ENCODE results near the gene PI4K2B.
"Not testable (repeated sequence)": the region's sequence is repeated elsewhere in the genome, so short reads cannot be mapped to it uniquely, and the experiment has no call there.

The PI4K2B gene

DNA sequence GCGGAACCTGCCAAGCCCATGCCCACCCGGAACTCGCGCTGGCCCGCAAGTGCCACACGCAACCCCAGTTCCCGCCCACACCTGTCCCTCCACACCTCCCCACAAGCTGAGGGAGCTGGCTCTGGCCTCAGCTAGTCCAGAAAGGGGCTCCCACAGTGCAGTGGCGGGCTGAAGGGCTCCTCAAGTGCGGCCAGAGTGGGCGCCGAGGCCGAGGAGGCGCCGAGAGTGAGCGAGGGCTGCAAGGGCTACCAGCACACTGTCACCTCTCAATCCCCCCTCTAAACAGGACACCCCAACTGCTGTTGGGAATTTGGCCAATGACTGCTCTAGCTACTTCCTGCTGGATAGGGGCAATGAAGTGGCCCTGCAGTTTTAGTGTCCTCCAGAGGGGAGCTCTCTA is 5.7 kb downstream of the PI4K2B start:
- H3K4me3 ChIP-seq (ENCODE audit: low read depth in 1 of 2, low read length in 2 of 2); H3K9ac ChIP-seq (ENCODE audit: low read depth in 1 of 2, low read length in 2 of 2); H3K9me3 ChIP-seq (ENCODE audit: control insufficient read depth in 1 of 2, low read length in 2 of 2); H3K36me3 ChIP-seq (ENCODE audit: control insufficient read depth in 1 of 2, insufficient read depth in 2 of 2, low read length in 2 of 2); H3K27ac ChIP-seq (ENCODE audit: low read depth, low read length); H3K27me3 ChIP-seq (ENCODE audit: control insufficient read depth in 1 of 2, insufficient read depth in 2 of 2, low read length in 2 of 2); H3K4me1 ChIP-seq (ENCODE audit: control insufficient read depth in 1 of 2, insufficient read depth in 2 of 2, low read length in 2 of 2): not testable (repeated sequence)

DNA sequence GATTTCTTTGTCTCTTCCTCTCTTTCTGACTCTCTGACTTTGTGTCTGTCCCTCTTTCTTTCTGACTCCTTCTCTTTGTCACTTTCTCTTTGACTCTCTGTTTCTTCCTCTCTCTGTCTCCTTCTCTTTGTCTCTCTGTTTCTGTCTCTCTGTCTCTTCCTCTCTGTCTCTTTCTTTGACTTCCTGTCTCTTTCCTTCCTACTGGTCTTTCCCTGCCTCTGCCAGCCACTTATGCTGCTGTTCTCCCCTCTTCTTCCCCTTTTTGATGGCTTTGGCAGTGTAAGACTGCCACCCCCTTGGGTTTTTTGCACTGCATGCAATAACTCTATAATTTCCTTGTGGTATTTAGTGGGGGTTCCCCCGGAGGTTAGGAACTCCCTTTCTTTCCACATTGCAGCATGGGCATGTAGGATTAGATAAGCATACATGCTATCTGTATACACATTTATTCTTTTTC is 6.9 kb downstream of the PI4K2B start:
- not testable (repeated sequence) for H3K9ac ChIP-seq (ENCODE audit: low read depth in 1 of 2, low read length in 2 of 2); H3K27me3 ChIP-seq (ENCODE audit: control insufficient read depth in 1 of 2, insufficient read depth in 2 of 2, low read length in 2 of 2); H3K36me3 ChIP-seq (ENCODE audit: control insufficient read depth in 1 of 2, insufficient read depth in 2 of 2, low read length in 2 of 2); H3K9me3 ChIP-seq (ENCODE audit: control insufficient read depth in 1 of 2, low read length in 2 of 2); H3K27ac ChIP-seq (ENCODE audit: low read depth, low read length); H3K4me1 ChIP-seq (ENCODE audit: control insufficient read depth in 1 of 2, insufficient read depth in 2 of 2, low read length in 2 of 2); H3K4me3 ChIP-seq (ENCODE audit: low read depth in 1 of 2, low read length in 2 of 2)

DNA sequence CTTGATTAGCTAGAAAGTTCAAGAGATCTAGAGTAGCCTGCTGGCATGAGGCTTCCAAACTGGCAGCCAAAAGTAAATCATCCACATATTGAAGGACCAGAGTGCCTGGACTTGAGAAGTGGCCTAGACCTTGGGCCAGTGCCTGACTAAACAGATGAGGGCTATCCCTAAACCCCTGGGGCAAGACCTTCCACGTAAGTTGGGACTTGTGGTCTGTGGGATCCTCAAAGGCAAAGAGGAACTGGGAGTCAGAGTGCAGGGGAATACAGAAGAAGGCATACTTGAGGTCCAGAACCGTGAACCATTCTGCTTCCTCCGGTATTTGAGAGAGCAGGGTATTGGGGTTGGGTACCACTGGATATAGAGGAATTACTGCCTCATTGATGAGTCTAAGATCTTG is 8.4 kb downstream of the PI4K2B start:
- not testable (repeated sequence) for H3K4me3 ChIP-seq (ENCODE audit: low read depth in 1 of 2, low read length in 2 of 2); H3K27ac ChIP-seq (ENCODE audit: low read depth, low read length); H3K36me3 ChIP-seq (ENCODE audit: control insufficient read depth in 1 of 2, insufficient read depth in 2 of 2, low read length in 2 of 2); H3K9me3 ChIP-seq (ENCODE audit: control insufficient read depth in 1 of 2, low read length in 2 of 2); H3K27me3 ChIP-seq (ENCODE audit: control insufficient read depth in 1 of 2, insufficient read depth in 2 of 2, low read length in 2 of 2); H3K9ac ChIP-seq (ENCODE audit: low read depth in 1 of 2, low read length in 2 of 2); H3K4me1 ChIP-seq (ENCODE audit: control insufficient read depth in 1 of 2, insufficient read depth in 2 of 2, low read length in 2 of 2)

DNA sequence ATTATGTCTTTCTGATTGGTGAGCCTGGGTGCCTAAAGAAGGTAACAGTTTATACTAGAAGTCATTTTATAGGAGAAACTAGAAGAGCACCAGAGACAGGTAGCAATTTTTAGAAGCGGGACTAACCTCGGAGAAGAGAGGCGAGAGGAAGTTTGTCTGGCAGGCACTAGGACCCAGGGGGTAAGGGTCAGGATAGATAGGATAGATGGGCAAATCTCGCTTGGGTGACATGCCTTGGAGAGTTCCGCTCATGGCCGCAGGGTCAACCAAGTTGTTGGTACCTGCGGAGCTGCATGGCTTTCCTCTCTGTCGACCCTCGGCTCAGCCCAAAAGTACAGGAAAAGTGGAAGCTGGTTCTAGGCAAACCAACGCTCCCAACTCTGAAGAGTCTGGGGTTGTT is 11.3 kb downstream of the PI4K2B start:
- Histone ChIP-seq H3K4me1 (ENCODE audit: control insufficient read depth in 1 of 2, insufficient read depth in 2 of 2, low read length in 2 of 2) (no peaks in the 10 kb centered on the region), H3K36me3 (ENCODE audit: control insufficient read depth in 1 of 2, insufficient read depth in 2 of 2, low read length in 2 of 2) (peaks cover 0 to 9% of the 10 kb centered on the region in 2 donors), H3K27me3 (ENCODE audit: control insufficient read depth in 1 of 2, insufficient read depth in 2 of 2, low read length in 2 of 2) (no peaks in the 10 kb centered on the region), H3K27ac (ENCODE audit: low read depth, low read length) (no peak overlapping the region), H3K9ac (ENCODE audit: low read depth in 1 of 2, low read length in 2 of 2) (no peak overlapping the region), H3K4me3 (ENCODE audit: low read depth in 1 of 2, low read length in 2 of 2) (no peak overlapping the region), H3K9me3 (ENCODE audit: control insufficient read depth in 1 of 2, low read length in 2 of 2) (no peaks in the 10 kb centered on the region)

DNA sequence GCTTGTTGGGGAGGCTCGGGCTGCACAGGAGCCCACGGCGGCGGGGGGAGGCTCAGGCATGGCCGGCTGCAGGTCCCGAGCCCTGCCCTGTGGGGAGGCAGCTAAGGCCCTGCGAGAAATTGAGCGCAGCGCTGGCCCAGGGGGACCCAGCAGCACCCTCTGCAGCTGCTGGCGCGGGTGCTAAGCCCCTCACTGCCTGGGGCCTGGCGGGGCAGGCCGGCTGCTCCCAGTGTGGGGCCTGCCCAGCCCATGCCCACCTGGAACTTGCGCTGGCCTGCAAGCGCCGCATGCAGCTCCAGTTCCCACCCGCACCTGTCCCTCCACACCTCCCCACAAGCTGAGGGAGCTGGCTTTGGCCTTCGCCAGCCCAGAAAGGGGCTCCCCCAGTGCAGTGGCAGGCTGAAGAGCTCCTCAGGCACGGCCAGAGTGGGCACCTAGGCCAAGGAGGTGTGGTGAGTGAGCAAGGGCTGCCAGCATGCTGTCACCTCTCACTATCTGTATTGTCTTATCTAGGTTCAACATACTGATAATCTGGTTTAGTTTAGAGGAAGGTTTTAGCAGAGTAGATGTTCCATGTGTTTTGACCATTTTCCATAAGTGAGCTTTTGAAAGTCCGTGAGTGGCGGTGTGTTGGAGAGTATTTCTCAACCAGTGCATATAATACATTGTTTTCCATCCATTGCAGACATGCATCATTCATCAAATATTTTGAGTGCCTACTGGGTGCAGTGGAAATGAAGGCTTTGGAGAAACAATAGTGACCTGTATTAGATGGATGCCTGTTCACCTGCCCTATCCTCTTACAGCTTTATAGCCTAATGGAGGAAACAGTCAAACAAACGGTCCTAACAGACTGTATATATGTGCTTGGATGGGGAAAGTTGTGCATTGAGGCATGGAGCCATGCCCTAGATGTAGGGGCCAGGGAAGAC is 13.1 kb downstream of the PI4K2B start:
- Histone ChIP-seq H3K27me3 (ENCODE audit: control insufficient read depth in 1 of 2, insufficient read depth in 2 of 2, low read length in 2 of 2) (no peaks in the 10 kb centered on the region), H3K9ac (ENCODE audit: low read depth in 1 of 2, low read length in 2 of 2) (no peak overlapping the region), H3K4me3 (ENCODE audit: low read depth in 1 of 2, low read length in 2 of 2) (no peak overlapping the region), H3K9me3 (ENCODE audit: control insufficient read depth in 1 of 2, low read length in 2 of 2) (no peaks in the 10 kb centered on the region), H3K36me3 (ENCODE audit: control insufficient read depth in 1 of 2, insufficient read depth in 2 of 2, low read length in 2 of 2) (peaks cover 0 to 9% of the 10 kb centered on the region in 2 donors), H3K4me1 (ENCODE audit: control insufficient read depth in 1 of 2, insufficient read depth in 2 of 2, low read length in 2 of 2) (no peaks in the 10 kb centered on the region), H3K27ac (ENCODE audit: low read depth, low read length) (no peak overlapping the region)

DNA sequence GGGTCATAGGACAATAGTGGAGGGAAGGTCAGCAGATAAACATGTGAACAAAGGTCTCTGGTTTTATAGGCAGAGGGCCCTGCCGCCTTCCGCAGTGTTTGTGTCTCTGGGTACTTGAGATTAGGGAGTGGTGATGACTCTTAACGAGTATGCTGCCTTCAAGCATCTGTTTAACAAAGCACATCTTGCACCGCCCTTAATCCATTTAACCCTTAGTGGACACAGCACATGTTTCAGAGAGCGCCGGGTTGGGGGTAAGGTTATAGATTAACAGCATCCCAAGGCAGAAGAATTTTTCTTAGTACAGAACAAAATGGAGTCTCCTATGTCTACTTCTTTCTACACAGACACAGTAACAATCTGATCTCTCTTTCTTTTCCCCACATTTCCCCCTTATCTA is 15.0 kb downstream of the PI4K2B start:
- H3K36me3 ChIP-seq (ENCODE audit: control insufficient read depth in 1 of 2, insufficient read depth in 2 of 2, low read length in 2 of 2); H3K27me3 ChIP-seq (ENCODE audit: control insufficient read depth in 1 of 2, insufficient read depth in 2 of 2, low read length in 2 of 2); H3K4me3 ChIP-seq (ENCODE audit: low read depth in 1 of 2, low read length in 2 of 2); H3K9me3 ChIP-seq (ENCODE audit: control insufficient read depth in 1 of 2, low read length in 2 of 2); H3K27ac ChIP-seq (ENCODE audit: low read depth, low read length); H3K9ac ChIP-seq (ENCODE audit: low read depth in 1 of 2, low read length in 2 of 2); H3K4me1 ChIP-seq (ENCODE audit: control insufficient read depth in 1 of 2, insufficient read depth in 2 of 2, low read length in 2 of 2): not testable (repeated sequence)

DNA sequence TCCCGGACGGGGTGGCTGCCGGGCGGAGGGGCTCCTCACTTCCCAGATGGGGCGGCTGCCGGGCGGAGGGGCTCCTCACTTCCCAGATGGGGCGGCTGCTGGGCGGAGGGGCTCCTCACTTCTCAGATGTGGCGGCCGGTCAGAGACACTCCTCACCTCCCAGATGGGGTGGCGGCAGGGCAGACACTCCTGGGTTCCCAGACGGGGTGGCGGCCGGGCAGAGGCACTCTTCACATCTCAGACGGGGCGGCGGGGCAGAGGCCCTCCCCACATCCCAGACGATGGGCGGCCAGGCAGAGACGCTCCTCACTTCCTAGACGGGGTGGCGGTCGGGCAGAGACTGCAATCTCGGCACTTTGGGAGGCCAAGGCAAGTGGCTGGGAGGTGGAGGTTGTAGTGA is 15.7 kb downstream of the PI4K2B start:
- H3K9ac ChIP-seq (ENCODE audit: low read depth in 1 of 2, low read length in 2 of 2); H3K36me3 ChIP-seq (ENCODE audit: control insufficient read depth in 1 of 2, insufficient read depth in 2 of 2, low read length in 2 of 2); H3K4me1 ChIP-seq (ENCODE audit: control insufficient read depth in 1 of 2, insufficient read depth in 2 of 2, low read length in 2 of 2); H3K4me3 ChIP-seq (ENCODE audit: low read depth in 1 of 2, low read length in 2 of 2); H3K27me3 ChIP-seq (ENCODE audit: control insufficient read depth in 1 of 2, insufficient read depth in 2 of 2, low read length in 2 of 2); H3K27ac ChIP-seq (ENCODE audit: low read depth, low read length); H3K9me3 ChIP-seq (ENCODE audit: control insufficient read depth in 1 of 2, low read length in 2 of 2): not testable (repeated sequence)

DNA sequence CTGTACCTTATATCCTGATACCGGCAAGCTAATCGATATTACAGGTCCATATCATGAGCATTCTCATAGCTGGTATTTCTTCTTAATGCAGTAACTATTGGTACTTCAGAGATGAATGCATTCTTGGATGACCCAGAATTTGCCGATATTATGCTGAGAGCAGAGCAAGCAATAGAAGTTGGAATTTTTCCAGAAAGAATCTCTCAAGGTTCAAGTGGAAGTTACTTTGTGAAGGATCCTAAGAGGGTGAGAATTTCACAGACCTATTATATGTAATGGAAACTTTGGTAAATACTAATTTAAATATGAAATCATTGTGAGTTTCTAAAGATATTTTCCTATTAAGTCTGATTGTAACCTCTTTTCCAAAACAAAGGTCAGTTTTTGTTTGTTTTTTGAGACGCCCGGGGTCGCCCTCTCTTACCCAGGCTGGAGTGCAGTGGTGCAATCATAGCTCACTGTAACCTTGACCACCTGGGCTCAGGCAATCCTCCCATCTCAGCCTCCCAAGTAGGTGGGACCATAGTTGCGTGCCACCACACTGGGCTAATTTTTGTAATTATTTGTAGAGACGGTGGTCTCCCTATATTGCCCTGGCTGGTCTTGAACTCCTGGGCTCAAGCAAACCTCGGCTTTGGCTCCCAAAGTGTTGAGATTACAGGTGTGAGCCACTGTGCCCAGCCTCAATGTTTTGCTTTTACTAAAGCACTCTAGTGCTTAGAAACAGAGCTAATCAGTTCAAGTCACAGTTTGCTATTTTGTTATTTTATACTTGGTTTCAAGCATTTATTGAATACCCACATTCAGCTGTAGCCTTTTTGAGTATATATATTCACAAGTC is 18.6 kb downstream of the PI4K2B start:
- Histone ChIP-seq H3K36me3 (ENCODE audit: control insufficient read depth in 1 of 2, insufficient read depth in 2 of 2, low read length in 2 of 2) (peaks cover 11 to 27% of the 10 kb centered on the region in 2 donors), H3K9me3 (ENCODE audit: control insufficient read depth in 1 of 2, low read length in 2 of 2) (no peaks in the 10 kb centered on the region), H3K27ac (ENCODE audit: low read depth, low read length) (no peak overlapping the region), H3K27me3 (ENCODE audit: control insufficient read depth in 1 of 2, insufficient read depth in 2 of 2, low read length in 2 of 2) (no peaks in the 10 kb centered on the region), H3K9ac (ENCODE audit: low read depth in 1 of 2, low read length in 2 of 2) (no peak overlapping the region), H3K4me1 (ENCODE audit: control insufficient read depth in 1 of 2, insufficient read depth in 2 of 2, low read length in 2 of 2) (peaks cover 6 to 8% of the 10 kb centered on the region in 2 donors), H3K4me3 (ENCODE audit: low read depth in 1 of 2, low read length in 2 of 2) (no peak overlapping the region)

DNA sequence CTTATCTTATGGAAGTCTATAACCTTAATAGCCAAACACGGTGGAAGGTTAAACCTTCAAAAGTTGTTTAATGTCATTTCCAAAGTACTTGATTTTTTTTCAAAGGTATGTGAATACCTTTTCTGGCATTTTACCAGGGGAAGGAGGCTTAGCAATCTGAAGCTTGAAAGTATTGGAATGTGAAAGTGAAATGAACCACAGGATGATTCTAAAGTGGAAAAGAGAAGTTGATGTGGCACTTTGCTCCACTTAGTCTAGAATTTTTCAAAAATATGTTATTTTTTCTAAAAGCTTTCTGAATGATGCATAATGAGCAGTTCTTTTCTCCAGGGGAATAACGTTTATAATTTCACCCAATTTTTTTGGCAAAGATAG is 19.2 kb downstream of the PI4K2B start:
- H3K36me3 ChIP-seq (ENCODE audit: control insufficient read depth in 1 of 2, insufficient read depth in 2 of 2, low read length in 2 of 2): peaks cover 11 to 24% of the 10 kb centered on the region in 2 donors
- H3K9me3 ChIP-seq (ENCODE audit: control insufficient read depth in 1 of 2, low read length in 2 of 2): no peaks in the 10 kb centered on the region
- H3K4me3 ChIP-seq (ENCODE audit: low read depth in 1 of 2, low read length in 2 of 2): no peak overlapping the region
- H3K27ac ChIP-seq (ENCODE audit: low read depth, low read length): no peak overlapping the region
- peaks cover 6 to 8% of the 10 kb centered on the region in 2 donors for H3K4me1 ChIP-seq (ENCODE audit: control insufficient read depth in 1 of 2, insufficient read depth in 2 of 2, low read length in 2 of 2)
- no peak overlapping the region for H3K9ac ChIP-seq (ENCODE audit: low read depth in 1 of 2, low read length in 2 of 2)
- H3K27me3 ChIP-seq (ENCODE audit: control insufficient read depth in 1 of 2, insufficient read depth in 2 of 2, low read length in 2 of 2): no peaks in the 10 kb centered on the region

DNA sequence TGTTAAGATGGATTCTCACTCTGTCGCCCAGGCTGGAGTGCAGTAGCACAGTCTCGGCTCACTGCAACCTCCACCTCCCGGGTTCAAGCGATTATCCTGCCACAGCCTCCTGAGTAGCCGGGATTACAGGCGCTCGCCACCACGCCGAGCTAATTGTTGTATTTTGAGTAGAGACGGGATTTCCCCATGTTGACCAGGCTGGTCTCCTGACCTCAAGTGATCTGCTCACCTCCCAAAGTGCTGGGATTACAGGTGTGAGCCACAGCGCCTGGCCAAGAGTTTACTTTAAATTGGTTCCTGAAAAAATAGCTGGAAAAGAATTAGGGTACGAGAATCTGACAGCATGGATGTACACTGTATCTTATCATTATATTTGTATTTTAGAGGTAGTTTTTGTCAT is 20.0 kb downstream of the PI4K2B start:
- H3K27me3 ChIP-seq (ENCODE audit: control insufficient read depth in 1 of 2, insufficient read depth in 2 of 2, low read length in 2 of 2); H3K4me1 ChIP-seq (ENCODE audit: control insufficient read depth in 1 of 2, insufficient read depth in 2 of 2, low read length in 2 of 2); H3K9ac ChIP-seq (ENCODE audit: low read depth in 1 of 2, low read length in 2 of 2); H3K4me3 ChIP-seq (ENCODE audit: low read depth in 1 of 2, low read length in 2 of 2); H3K9me3 ChIP-seq (ENCODE audit: control insufficient read depth in 1 of 2, low read length in 2 of 2); H3K27ac ChIP-seq (ENCODE audit: low read depth, low read length): not testable (repeated sequence)
- peaks cover 11 to 24% of the 10 kb centered on the region in 2 donors for H3K36me3 ChIP-seq (ENCODE audit: control insufficient read depth in 1 of 2, insufficient read depth in 2 of 2, low read length in 2 of 2)
